ENCODE results near the gene SCRN1. TPM values are rescaled to one million over a fixed set of nuclear protein-coding genes. Genes with fewer than 3 reads are reported as not detected.

Gene SCRN1
- total and polyA plus RNA-seq, 2 of the 13 experiments (the other 11 are each of a cell fraction or from before 2014, with no cell fraction given), result 43.2 to 49.8 TPM

GRCh38 chr7:29989257-29989995, at the start of gene SCRN1 (continued):
- no peak for TF ChIP-seq JARID2 (CRISPR knock-in tag; IDR thresholded peaks at IDR 0.05; ENCODE audit: insufficient replicate concordance)
- TF ChIP-seq DRAP1 (CRISPR knock-in tag; IDR thresholded peaks at IDR 0.05), result no peak
- TF ChIP-seq TBP (CRISPR knock-in tag; IDR thresholded peaks at IDR 0.05), result no peak
- TF ChIP-seq ZNF33A (CRISPR knock-in tag; IDR thresholded peaks at IDR 0.05; ENCODE audit: borderline replicate concordance), result no peak
- no peak for TF ChIP-seq ETV6 (CRISPR knock-in tag; conservative IDR thresholded peaks at IDR 0.05)
- no peak for TF ChIP-seq THRA (CRISPR knock-in tag; IDR thresholded peaks at IDR 0.05; ENCODE audit: borderline replicate concordance)
- no peak for TF ChIP-seq ZNF644 (CRISPR knock-in tag; IDR thresholded peaks at IDR 0.05; ENCODE audit: low read depth)
- TF ChIP-seq ZBTB42 (CRISPR knock-in tag; IDR thresholded peaks at IDR 0.05), result 0 out of 2 replicates have a peak, but pooled peaks have one; percentile 61
- TF ChIP-seq PRPF4 (IDR thresholded peaks at IDR 0.05; ENCODE audit: low read depth, low read length, poor library complexity, severe bottlenecking), result no peak
- no peak for TF ChIP-seq CEBPG (CRISPR knock-in tag; IDR thresholded peaks at IDR 0.05)
- TF ChIP-seq SAFB2 (CRISPR knock-in tag; IDR thresholded peaks at IDR 0.05; ENCODE audit: borderline replicate concordance, low read depth), result no peak
- TF ChIP-seq ZSCAN29 (CRISPR knock-in tag; conservative IDR thresholded peaks at IDR 0.05), result no peak
- no peak for TF ChIP-seq ZBTB44 (CRISPR knock-in tag; IDR thresholded peaks at IDR 0.05)
- TF ChIP-seq BRF2 (CRISPR knock-in tag; IDR thresholded peaks at IDR 0.05), result no peak
- no peak for TF ChIP-seq NFE2 (CRISPR knock-in tag; IDR thresholded peaks at IDR 0.05)
- TF ChIP-seq ZBTB1 (CRISPR knock-in tag; IDR thresholded peaks at IDR 0.05; ENCODE audit: borderline replicate concordance), result no peak
- no peak for TF ChIP-seq MLX (CRISPR knock-in tag; IDR thresholded peaks at IDR 0.05)
- TF ChIP-seq ZNF615 (CRISPR knock-in tag; IDR thresholded peaks at IDR 0.05; ENCODE audit: borderline replicate concordance), result no peak
- TF ChIP-seq ZNF773 (CRISPR knock-in tag; IDR thresholded peaks at IDR 0.05; ENCODE audit: borderline replicate concordance), result no peak
- TF ChIP-seq ZHX1 (CRISPR knock-in tag; IDR thresholded peaks at IDR 0.05; ENCODE audit: low read depth), result no peak
- TF ChIP-seq ZNF570 (CRISPR knock-in tag; IDR thresholded peaks at IDR 0.05; ENCODE audit: borderline replicate concordance), result no peak
- no peak for TF ChIP-seq ZNF354B (CRISPR knock-in tag; IDR thresholded peaks at IDR 0.05)

All from HepG2 (cell line).